GM19239 (cell line): ENCODE data around the gene JADE2.
"Not testable (repeated sequence)": the region's sequence is repeated elsewhere in the genome, so short reads cannot be mapped to it uniquely, and the experiment has no call there.

ENCODE experiments used
- DNase-seq: peaks from one replicate; pipeline ENCODE4 v3.0.0; 2011; ENCODE audit warnings: low spot score; ENCODE audit not compliant: insufficient read length
- FAIRE-seq: peaks from 2 replicates; lab custom pipeline; 2011; peaks lifted over from hg19 to GRCh38; lab: Jason Lieb, UNC

Gene JADE2

DNA sequence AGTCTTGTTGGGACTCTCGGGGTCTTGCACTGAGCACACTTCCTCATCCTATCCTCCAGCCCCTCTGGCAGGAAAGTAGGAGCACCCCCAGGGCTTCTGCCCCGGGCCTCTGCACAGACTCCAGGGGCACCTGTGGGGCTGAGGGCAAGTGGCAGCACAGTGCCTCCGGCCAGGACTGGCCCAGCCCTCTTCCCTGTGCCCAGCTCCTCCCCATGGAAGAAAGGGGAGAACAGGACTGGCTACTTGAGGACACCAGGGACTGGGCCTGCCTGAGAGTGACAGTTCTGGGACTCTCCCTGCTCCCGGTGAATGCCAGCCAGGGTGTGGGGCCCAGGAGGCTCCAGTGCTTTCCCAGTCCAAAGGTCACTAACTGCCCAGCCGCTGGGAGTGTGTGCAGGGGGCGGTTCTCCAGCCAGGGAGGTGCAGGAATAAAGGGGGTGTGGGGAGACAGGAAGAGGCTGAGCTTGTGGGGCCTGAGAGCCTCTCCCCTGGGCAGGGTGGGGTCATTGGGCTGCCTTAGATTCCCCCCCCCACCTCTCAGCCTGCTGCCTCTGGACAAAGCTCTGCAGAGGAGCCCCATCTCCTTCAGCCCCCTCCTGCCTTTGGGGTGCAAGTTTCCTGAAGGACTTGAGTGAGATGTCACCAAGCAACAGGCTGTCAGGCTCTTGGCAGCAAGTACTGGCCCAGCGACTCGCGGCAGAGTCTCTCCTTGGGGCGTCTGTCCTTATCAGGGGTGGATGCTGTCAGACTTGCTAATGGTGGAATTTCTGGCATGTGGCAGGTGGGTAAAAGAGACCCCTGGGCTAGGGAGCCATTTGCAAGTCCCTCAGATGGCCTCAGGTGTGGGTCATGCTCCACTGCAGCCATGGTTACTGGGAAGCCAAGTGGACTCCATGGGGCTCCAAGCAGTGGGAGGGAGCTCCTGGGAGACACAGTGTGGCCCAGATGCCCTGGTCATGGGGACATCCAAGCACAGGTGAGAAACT is 19.1 kb upstream of the JADE2 start:
- FAIRE-seq = no peak
- DNase-seq = no peak

DNA sequence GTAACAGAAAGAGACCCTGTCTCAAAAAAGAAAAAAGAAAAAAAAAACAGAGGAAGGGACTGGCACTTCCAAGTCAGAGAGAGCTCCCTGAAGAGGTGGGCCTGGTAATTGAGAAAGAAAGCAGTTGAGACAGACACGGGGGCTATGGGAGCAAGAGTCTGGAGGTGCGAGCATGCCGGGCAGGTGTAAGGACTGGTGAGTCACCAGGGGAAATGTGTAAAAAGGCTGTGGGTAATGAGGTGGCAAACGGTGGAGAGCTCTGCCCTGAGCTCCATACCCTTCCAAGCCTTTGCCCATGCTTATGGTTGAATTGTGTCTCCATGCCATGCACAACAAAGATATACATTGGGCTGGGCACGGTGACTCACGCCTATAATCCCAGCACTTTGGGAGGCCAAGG is 18.0 kb upstream of the JADE2 start:
- DNase-seq = no peak
- FAIRE-seq = no peak

DNA sequence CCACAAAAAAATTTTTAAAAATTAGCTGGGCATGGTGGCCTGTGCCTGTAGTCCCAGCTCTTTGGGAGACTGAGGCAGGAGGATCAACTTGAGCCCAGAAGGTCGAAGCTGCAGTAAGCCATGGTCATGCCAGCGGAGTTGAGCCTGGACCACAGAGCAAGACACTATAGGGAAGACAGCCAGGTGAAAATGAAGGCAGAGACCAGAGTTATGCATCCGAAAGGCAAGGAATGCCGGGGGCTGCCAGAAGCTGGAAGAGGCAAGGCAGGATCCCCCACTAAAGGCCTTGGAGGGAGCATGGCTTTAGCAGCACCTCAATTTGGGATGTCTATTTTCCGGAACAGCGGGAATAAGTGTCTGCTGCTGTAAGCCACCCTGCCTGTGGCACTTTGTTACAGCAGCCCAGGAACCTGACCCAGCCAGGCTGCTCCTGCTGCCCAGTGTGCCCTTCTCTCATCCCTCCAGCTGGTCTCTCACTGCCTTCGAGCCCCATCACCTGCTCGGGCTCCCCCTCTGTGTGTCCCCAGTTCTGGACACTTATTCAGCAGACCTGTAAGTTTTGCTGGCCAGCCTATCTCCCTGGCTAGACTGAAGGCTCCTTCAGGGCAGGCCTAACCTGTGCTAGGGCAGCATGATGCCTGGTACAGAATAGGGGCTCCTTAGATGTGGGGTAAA is 16.8 kb upstream of the JADE2 start:
- no peak for DNase-seq
- FAIRE-seq = no peak

- FAIRE-seq (no peak), DNase-seq (no peak)
Measured at GRCh38 chr5:134509308-134510040, 16.0 kb upstream of the JADE2 start.

DNA sequence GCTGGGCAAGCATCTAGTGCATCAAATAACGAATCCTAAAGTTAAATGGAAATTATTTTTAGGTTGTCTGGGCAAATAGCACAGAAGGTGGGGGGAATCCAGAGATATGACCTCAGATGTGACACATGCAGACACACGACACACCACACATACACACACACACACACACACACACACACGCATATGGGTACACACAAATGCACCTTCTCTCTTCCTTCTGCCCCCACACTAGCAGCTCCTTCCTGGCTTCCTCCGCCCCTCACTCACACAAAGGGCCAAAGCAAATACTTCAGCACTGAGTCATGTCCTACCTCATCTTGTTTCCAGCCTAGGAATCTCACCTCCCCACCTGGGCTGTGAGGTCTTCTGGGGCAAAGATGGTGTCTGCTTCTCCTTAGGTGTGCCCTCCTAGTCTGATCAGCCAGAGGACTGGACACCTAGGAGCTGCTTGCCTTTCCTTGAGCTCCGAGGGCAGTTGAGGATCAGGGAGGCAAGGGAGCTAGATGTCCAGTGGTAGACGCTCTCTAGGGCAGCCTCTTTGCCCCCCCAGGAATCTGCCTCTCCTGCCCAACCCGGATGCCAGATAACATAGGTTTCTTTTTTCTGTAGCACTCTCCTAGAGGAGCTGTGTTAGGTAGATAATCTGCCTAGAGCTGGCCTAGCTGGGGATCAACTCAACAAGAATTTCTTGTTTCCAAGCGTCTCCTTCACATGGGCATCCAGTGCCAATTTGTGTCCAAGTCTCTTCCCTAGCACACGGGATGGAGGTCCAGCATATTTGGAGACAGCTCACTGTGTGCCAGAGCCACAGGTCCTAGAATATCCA is 14.3 kb upstream of the JADE2 start:
- DNase-seq (no peak), FAIRE-seq (no peak)

DNA sequence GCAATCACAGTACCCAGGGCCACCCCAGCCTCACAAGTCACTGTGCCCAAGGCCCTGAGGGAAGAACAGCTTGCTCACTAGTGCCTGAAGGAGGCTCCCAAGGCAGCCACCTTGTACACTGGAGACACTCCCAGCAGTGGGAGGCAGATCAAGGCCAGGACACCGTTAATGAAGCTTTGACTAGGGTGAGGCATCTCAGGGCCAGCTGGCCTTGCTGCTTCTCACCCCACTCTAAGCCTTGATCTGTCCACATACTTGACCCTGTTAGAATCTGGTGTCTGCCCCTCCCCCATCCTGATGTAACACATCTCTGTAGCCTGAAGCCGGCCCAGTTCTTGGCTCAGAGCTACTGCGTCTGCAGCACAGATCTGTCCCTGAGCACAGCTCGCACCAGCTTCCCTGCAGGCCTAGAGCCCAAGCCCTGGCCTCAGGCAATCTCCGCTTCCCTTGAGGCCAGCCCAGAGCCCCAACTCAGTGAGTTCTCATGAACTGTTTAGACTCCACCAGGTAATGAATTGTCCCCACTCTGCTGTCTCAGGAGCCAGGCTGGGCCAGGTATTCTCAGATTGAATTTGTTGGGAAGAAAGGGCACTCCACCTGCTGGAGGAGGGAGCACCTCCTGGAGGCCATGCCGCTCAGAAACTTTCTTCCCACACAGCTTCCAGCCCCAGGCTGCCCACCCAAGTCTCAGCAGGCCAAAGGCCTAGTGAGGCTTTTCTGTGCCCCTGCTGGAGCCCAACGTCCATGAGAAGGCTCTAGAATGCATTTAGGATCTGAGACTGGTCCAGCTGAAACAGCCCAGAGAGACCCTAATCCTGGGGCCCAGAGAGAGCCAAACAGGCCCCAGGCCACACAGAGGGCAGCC is 13.4 kb upstream of the JADE2 start:
- no peak for DNase-seq
- FAIRE-seq = no peak

GRCh38 chr5:134512661-134512999 is 12.8 kb upstream of the JADE2 start:
- DNase-seq (no peak), FAIRE-seq (no peak)

GRCh38 chr5:134515801-134516200 is 9.7 kb upstream of the JADE2 start:
- FAIRE-seq = no peak
- no peak for DNase-seq

- not testable (repeated sequence) for DNase-seq, FAIRE-seq
Measured at GRCh38 chr5:134516984-134517383, 8.5 kb upstream of the JADE2 start.

DNA sequence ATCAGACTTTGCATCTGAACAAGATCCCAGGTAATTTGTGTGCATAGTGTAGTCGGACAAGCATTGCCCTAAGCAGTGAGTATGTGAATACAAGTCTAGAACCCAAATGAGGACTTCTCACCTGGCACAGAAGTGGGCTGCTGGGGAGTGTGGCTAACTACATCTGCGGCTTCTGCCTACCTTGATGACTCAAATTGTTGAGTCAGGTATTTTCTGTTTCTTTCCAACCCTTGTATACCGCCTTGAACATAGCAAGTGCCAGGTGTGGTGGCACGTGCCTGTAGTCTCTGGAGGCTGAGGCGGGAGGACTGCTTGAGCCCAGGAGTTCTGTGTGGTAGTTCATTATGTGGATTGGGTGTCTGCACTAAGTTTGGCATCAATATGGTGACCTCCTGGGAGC is 7.9 kb upstream of the JADE2 start:
- FAIRE-seq = no peak

DNA sequence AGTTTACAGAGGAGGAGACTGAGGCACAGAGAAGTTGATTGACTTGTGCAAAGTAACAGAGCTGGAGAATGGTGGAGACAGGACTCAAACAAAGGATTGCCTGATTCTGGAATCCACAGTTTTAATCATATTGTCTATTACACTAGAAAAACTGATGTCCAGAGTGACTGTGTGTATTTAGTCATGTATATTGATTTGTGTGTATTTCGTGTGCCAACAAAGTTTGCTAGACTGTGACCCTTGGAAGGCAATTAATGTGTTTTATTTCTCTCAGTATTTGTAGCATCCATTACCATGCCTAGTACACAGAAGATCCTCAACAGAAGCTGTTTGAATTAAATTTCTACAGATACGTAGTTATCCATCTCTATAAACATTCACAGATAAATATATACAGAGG is 5.5 kb upstream of the JADE2 start:
- no peak for FAIRE-seq

More for the DNA sequence above, 7.9 kb upstream of the JADE2 start:
- DNase-seq = no peak

DNA sequence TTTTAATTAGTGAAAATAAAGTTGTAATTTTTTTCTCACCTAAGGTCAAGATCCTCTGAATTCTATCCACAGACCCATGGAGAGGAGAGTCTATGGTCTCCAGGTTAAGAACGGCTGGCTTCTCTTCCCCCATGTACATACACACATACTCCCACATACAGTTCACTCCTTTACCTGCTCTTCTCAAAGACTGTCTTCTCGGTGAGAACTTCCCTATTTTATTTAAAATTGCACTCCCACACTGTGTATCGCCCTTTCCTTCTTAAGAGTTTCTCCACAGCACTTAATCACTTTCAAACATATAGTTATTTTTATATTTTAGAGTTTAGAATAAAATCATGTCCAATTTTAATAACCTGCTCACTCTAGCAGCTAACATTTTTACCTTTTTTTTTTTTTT is 3.6 kb upstream of the JADE2 start:
- FAIRE-seq = no peak
- no peak for DNase-seq

More for the DNA sequence above, 5.5 kb upstream of the JADE2 start:
- DNase-seq = no peak

- DNase-seq = no peak
- FAIRE-seq = peak; percentile 62
Measured at GRCh38 chr5:134523543-134524271, 1.8 kb upstream of the JADE2 start.

GRCh38 chr5:134524272-134524825 is 1.1 kb upstream of the JADE2 start:
- DNase-seq (no peak), FAIRE-seq (peak; percentile 21)

- FAIRE-seq = peak; percentile 35
- DNase-seq = no peak
Measured at GRCh38 chr5:134525683-134526482, 413 bp downstream of the JADE2 start.

GRCh38 chr5:134526483-134527155 is 1.1 kb downstream of the JADE2 start:
- DNase-seq (no peak), FAIRE-seq (peak; percentile 71)
